Colonic mucosa (tissue), 4 donors: ENCODE measurements around the gene FRMD4B. TPM values are rescaled to one million over a fixed set of nuclear protein-coding genes. Genes with fewer than 3 reads are reported as not detected.

Experiments used
- DNase-seq: peaks from one replicate; pipeline ENCODE4 v3.0.0-alpha.2; 2020
- H3K27ac ChIP-seq: fragments of 200-600 bp; one replicate; pipeline ENCODE4 v1.8.0; 2021
- H3K27me3 ChIP-seq: fragments of 200-600 bp; one replicate; pipeline ENCODE4 v1.8.0; 2021
- H3K36me3 ChIP-seq: fragments of 200-600 bp; one replicate; pipeline ENCODE4 v1.8.0; 2021
- H3K4me1 ChIP-seq: fragments of 200-600 bp; one replicate; pipeline ENCODE4 v1.8.0; 2021; ENCODE audit warnings: mild to moderate bottlenecking
- H3K4me3 ChIP-seq: fragments of 200-600 bp; one replicate; pipeline ENCODE4 v1.8.0; 2021
- H3K9ac ChIP-seq, 2 donors: one replicate each; pipeline ENCODE4 v1.7.0; 2013; ENCODE audit warnings: control low read depth in 2 of 2, low read depth in 2 of 2, low read length in 2 of 2
- H3K9me3 ChIP-seq: fragments of 200-600 bp; one replicate; pipeline ENCODE4 v1.8.0; 2021
- intact Hi-C: fragments of 100-400 bp; cut with DNase I; formaldehyde crosslinking; loops from one replicate; pipeline ENCODE4 v1.14.1; 2022
- total RNA-seq, 2 donors: library from RNA; stranded (reverse); fragmentation: NEBNext Ultra II Directional in 1 of 2; extraction: Animal tissue kit (Norgen Biotek cat#: 25700) in 1 of 2; gene quantifications; one replicate each; pipeline ENCODE4 v1.2.1, GENCODE V29; 2021
- TF ChIP-seq, protein P1 (sequence below): fragments of 200-600 bp; IDR thresholded peaks from one replicate; pipeline ENCODE4 v1.8.0; 2022; ENCODE audit warnings: antibody characterized with exemption, mild to moderate bottlenecking
- donor health status: healthy.
- donor health status: DM: no; HTN: no; CAD: no.
- donor health status: DM: no; HTN: no; CAD: no.

Gene FRMD4B
- total RNA-seq, 2 donors from 2014 or later, result 13.5 to 21.1 TPM

DNA sequence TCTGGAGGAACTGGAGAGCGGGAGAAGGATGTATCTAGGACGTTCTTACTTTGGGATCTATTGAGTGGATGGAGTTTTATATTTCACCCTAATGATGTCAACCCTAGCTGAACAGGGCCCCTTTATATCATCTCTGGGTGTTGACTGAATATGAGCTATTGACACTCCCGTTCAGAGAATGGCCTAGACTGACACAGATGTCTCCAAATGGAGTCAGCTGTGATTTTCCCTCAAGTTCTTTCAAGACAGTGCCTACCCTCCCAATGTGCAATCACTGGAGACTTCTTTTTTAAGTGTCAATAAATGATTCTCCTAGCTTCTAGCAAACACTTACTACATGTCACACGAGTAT lies 63.8 kb downstream of the FRMD4B start:
- Histone ChIP-seq H3K27ac (no peak overlapping the region), H3K4me1 (no peaks in the 10 kb centered on the region), H3K9me3 (no peaks in the 10 kb centered on the region), H3K9ac (no peak overlapping the region), H3K4me3 (no peak overlapping the region), H3K27me3 (no peaks in the 10 kb centered on the region), H3K36me3 (no peaks in the 10 kb centered on the region)
- no peak for DNase-seq
- TF ChIP-seq, protein P1, sequence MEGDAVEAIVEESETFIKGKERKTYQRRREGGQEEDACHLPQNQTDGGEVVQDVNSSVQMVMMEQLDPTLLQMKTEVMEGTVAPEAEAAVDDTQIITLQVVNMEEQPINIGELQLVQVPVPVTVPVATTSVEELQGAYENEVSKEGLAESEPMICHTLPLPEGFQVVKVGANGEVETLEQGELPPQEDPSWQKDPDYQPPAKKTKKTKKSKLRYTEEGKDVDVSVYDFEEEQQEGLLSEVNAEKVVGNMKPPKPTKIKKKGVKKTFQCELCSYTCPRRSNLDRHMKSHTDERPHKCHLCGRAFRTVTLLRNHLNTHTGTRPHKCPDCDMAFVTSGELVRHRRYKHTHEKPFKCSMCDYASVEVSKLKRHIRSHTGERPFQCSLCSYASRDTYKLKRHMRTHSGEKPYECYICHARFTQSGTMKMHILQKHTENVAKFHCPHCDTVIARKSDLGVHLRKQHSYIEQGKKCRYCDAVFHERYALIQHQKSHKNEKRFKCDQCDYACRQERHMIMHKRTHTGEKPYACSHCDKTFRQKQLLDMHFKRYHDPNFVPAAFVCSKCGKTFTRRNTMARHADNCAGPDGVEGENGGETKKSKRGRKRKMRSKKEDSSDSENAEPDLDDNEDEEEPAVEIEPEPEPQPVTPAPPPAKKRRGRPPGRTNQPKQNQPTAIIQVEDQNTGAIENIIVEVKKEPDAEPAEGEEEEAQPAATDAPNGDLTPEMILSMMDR, result no peak
- intact Hi-C loops, result no loop called here

DNA sequence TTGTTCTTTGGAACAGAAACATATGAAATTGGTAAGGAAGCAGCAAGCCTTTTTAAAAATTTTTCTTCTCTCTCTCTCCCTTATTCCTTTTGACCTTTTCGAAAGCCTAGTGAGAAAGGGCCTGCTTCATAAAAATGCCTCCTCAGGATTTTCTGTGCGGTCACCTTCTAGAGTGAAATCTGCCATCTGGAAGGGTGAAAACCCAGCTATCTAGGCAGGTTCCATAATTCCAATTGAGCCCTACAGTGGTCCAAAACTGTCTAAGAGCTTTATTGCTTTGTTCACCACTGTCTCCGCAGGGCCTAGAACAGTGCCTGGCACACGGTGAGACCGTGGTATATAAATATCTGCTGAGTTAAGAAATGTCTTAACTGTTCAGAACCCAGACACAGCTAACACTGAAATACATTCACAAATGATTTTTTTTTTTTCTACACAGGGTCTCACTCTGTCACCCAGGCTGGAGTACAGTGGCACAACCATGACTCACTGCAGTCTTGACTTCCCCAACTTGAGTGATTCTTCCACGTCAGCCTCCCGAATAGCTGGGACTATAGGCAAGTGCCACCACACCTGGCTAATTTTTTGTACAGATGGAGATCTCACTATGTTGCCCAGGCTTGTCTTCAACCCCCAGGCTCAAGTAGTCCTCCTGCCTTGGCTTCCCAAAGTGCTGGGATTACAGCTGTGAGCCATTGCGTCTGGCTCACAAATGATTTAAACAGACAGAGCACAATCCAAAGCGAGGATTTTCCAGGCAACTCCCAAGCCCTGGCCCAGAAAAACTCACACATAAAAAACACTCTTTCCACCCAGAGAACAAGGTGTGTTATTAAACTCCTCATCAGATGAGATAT lies 64.4 kb downstream of the FRMD4B start:
- Histone ChIP-seq H3K9ac (no peak overlapping the region), H3K9me3 (no peaks in the 10 kb centered on the region), H3K4me3 (no peak overlapping the region), H3K27me3 (no peaks in the 10 kb centered on the region), H3K27ac (no peak overlapping the region), H3K36me3 (no peaks in the 10 kb centered on the region), H3K4me1 (no peaks in the 10 kb centered on the region)
- TF ChIP-seq, protein P1, result no peak
- intact Hi-C loops, result no loop called here
- no peak for DNase-seq

DNA sequence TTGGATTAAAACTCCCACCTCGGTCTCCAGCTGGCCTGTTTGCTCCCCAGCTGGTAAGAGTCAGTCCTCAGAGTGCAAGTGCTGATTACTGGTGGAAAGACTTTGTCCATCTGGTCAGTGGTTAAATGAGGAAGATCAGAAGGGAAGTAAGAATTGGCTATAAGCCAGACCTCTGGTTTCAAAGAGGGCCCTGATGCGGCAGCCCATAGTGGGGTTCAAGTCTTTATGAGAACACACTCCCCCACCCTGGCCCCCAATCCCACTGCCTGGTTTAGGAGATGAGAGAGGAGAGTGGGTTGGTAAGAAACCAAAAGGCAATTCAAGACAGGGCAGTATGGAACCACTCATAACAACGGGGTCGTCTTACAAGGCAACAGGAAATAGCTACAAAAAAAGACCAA lies 65.0 kb downstream of the FRMD4B start:
- H3K4me1 ChIP-seq, result no peaks in the 10 kb centered on the region
- H3K4me3 ChIP-seq, result no peak overlapping the region
- DNase-seq, result no peak
- no peak overlapping the region for H3K9ac ChIP-seq
- no peaks in the 10 kb centered on the region for H3K27me3 ChIP-seq
- intact Hi-C loops, result no loop called here
- TF ChIP-seq, protein P1, result no peak
- no peak overlapping the region for H3K27ac ChIP-seq
- no peaks in the 10 kb centered on the region for H3K9me3 ChIP-seq
- H3K36me3 ChIP-seq, result no peaks in the 10 kb centered on the region

DNA sequence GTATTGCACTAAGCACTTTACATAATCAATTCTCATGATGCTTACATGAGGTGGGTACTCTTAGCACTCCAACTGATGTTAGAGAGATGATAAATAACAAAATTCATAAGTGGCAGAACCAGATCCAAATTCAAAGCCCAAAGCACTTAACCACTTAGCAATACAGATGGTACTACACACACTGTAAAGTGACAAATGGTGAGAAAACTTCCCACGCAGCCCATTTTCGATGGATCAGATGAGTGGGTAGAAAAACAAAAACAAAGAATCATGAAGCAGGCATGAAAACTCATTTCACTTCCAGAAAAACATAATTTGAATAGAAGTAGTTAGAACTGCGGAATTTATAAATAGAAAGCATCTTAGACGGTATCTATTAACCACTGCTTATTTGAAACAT lies 66.2 kb downstream of the FRMD4B start:
- no peak overlapping the region for H3K4me3 ChIP-seq
- TF ChIP-seq, protein P1, result no peak
- H3K27me3 ChIP-seq, result no peaks in the 10 kb centered on the region
- no peaks in the 10 kb centered on the region for H3K4me1 ChIP-seq
- intact Hi-C loops, result no loop called here
- H3K36me3 ChIP-seq, result no peaks in the 10 kb centered on the region
- H3K27ac ChIP-seq, result no peak overlapping the region
- H3K9me3 ChIP-seq, result no peaks in the 10 kb centered on the region
- no peak for DNase-seq
- no peak overlapping the region for H3K9ac ChIP-seq

DNA sequence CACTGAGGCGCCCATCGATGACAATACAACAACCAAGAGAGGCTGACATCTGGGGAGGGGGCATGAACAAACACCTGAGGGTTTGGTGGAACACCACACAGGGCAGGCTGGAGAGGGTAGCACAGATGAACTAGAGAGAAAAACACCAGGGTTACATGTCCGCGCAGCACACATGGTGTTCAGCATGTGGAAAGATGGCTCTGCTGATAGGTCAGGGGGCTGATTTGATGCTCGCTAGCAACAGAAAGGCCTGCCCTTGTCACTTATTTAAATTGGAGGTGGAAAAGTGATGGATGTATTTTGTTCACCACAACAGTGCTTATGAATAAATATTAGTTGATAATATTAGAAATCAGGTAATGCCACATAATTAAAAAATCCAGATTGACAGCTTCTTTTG lies 67.5 kb downstream of the FRMD4B start:
- H3K9ac ChIP-seq, result no peak overlapping the region
- no peak overlapping the region for H3K4me3 ChIP-seq
- DNase-seq, result no peak
- H3K27me3 ChIP-seq, result no peaks in the 10 kb centered on the region
- H3K9me3 ChIP-seq, result no peaks in the 10 kb centered on the region
- no peaks in the 10 kb centered on the region for H3K36me3 ChIP-seq
- H3K27ac ChIP-seq, result no peak overlapping the region
- TF ChIP-seq, protein P1, result no peak
- intact Hi-C loops, result no loop called here
- no peaks in the 10 kb centered on the region for H3K4me1 ChIP-seq
